ENCODE measurements around the gene SRBD1. TPM values are rescaled to one million over a fixed set of nuclear protein-coding genes. Genes with fewer than 3 reads are reported as not detected.

Gene SRBD1
- total RNA-seq, 2 donors from 2014 or later, result 19.0 to 22.3 TPM

DNA sequence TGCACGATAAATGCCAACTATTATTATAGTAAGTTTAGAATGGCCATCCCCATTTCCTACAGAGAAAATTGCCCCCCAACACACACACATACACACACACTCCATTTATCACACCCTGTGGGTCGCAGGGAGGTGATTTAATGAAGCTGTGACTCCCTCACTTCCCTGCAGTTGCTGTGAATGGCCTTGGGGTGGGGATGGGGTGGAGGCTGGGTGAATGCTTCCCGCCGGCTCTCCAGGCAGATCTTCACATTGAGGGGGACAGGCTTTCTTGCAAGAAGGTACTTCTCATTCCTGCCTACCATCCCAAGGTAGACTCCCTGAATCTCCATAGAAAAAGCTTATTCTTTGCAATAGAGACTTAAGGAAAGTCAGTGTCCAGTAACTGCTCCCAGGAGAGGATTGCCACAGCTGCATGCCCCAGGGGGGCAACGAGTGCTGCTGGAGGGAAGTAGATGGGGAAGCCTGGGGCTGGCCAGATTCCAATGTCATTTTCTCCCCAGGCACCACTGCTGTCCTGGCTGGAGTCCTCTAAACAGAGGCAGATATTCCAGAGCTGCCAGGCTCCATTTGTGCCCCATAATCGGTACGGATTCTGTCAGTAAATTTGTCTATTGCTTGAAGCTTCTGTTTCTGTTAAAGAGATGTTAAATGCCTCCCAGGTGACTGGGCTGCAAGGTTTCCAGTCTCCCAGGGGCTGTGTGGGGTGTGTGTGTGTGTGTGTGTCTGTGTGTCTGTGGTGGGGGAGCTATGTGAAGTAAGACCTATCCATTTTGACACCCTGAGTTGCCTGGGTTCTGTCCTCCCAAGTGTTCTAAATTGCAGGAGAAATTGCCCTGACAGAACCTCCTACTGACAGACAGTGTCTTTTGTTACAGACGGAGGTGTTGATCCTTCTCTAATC, 265.5 kb downstream of the SRBD1 start:
- H3K4me1 ChIP-seq (ENCODE audit: control insufficient read depth in 1 of 2, low read depth in 2 of 2), result peaks cover 0 to under 1% of the 10 kb centered on the region in 2 donors
- H3K27ac ChIP-seq, result no peak overlapping the region
- no peaks in the 10 kb centered on the region for H3K9me3 ChIP-seq
- ATAC-seq (ENCODE audit: insufficient number of reproducible peaks, low FRiP score, low read depth), result no peak
- TF ChIP-seq, protein P1, sequence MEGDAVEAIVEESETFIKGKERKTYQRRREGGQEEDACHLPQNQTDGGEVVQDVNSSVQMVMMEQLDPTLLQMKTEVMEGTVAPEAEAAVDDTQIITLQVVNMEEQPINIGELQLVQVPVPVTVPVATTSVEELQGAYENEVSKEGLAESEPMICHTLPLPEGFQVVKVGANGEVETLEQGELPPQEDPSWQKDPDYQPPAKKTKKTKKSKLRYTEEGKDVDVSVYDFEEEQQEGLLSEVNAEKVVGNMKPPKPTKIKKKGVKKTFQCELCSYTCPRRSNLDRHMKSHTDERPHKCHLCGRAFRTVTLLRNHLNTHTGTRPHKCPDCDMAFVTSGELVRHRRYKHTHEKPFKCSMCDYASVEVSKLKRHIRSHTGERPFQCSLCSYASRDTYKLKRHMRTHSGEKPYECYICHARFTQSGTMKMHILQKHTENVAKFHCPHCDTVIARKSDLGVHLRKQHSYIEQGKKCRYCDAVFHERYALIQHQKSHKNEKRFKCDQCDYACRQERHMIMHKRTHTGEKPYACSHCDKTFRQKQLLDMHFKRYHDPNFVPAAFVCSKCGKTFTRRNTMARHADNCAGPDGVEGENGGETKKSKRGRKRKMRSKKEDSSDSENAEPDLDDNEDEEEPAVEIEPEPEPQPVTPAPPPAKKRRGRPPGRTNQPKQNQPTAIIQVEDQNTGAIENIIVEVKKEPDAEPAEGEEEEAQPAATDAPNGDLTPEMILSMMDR (IDR thresholded peaks at IDR 0.05), result no peak
- H3K27me3 ChIP-seq (replicated peaks; ENCODE audit: insufficient read depth), result no peaks in the 10 kb centered on the region
- DNase-seq (ENCODE audit: low spot score), result no peak
- no peak overlapping the region for H3K4me3 ChIP-seq
- H3K36me3 ChIP-seq, result no peaks in the 10 kb centered on the region

- H3K27me3 ChIP-seq (replicated peaks; ENCODE audit: insufficient read depth), result no peaks in the 10 kb centered on the region
Observed at GRCh38 chr2:45344502-45344901, 266.6 kb downstream of the SRBD1 start.

DNA sequence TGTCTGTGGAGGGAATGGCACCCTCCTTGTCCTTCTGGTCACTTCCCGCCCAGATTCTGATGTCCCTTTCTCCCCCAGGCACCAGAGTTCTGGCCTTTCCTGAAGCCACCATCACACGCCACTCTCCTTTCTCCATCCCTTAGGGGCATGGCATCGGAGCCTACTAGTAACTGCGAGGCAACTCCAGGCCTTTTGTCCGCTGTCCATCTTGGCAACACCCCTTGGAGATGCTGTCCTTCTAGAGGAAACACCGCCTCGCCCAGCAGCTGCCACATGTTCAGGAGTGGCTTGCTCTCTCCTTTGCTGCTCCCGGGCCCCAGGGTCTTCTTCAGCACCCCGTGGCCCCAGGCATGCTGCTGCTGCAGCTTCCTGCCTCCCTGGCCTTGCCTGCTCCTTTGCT, 267.0 kb downstream of the SRBD1 start:
- Histone ChIP-seq H3K36me3 (no peaks in the 10 kb centered on the region), H3K4me1 (ENCODE audit: control insufficient read depth in 1 of 2, low read depth in 2 of 2) (peaks cover 3 to 6% of the 10 kb centered on the region in 2 donors), H3K9me3 (no peaks in the 10 kb centered on the region), H3K27ac (no peak overlapping the region), H3K27me3 (replicated peaks; ENCODE audit: insufficient read depth) (no peaks in the 10 kb centered on the region), H3K4me3 (no peak overlapping the region)
- DNase-seq (ENCODE audit: low spot score) (no peak), ATAC-seq (ENCODE audit: insufficient number of reproducible peaks, low FRiP score, low read depth) (no peak)
- TF ChIP-seq, protein P1 (IDR thresholded peaks at IDR 0.05), result no peak

More at GRCh38 chr2:45344502-45344901, 266.6 kb downstream of the SRBD1 start:
- H3K9me3 ChIP-seq, result no peaks in the 10 kb centered on the region
- TF ChIP-seq, protein P1 (IDR thresholded peaks at IDR 0.05), result no peak
- peaks cover 3 to 6% of the 10 kb centered on the region in 2 donors for H3K4me1 ChIP-seq (ENCODE audit: control insufficient read depth in 1 of 2, low read depth in 2 of 2)
- H3K27ac ChIP-seq, result no peak overlapping the region
- DNase-seq (ENCODE audit: low spot score), result no peak
- no peaks in the 10 kb centered on the region for H3K36me3 ChIP-seq
- ATAC-seq (ENCODE audit: insufficient number of reproducible peaks, low FRiP score, low read depth), result no peak
- no peak overlapping the region for H3K4me3 ChIP-seq

DNA sequence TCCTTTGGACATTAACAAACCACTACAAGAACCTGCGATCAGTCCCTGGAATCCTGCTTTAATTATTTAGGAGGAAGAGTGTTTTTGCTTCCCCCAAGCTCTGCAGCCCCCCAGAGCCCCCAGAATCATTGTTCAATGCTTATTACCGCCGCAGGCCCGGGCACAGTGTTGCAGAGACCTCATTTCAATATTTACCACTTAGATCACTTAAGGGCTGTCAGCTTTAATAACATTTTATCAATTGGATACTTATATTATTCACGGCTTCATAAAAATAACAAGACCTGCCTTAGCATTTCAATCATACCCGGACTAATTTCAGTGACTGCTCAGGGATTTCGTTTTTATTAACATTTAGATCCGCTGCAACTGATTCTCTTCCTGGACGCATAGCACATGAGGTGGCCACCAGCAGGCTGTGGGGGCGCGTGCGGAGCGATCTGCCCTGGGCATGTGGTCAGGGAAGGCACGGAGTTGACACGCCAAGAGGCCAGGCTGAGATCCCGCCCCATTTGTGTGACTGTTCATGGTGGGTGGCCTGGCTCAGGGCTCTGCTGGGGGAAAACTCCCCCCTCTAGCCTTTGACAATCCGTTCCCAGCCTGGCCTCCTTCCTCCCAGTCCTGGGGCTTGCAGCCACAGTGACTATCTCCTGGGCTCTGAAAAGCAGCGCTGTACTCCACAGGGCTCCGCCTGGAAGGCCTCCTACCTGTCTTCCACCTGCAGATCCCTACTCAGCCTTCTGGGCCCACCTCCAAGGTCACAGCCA, 267.6 kb downstream of the SRBD1 start:
- TF ChIP-seq, protein P1 (IDR thresholded peaks at IDR 0.05), result no peak
- Histone ChIP-seq H3K9me3 (no peaks in the 10 kb centered on the region), H3K36me3 (no peaks in the 10 kb centered on the region), H3K27ac (no peak overlapping the region), H3K4me3 (no peak overlapping the region), H3K27me3 (replicated peaks; ENCODE audit: insufficient read depth) (no peaks in the 10 kb centered on the region), H3K4me1 (ENCODE audit: control insufficient read depth in 1 of 2, low read depth in 2 of 2) (peaks cover 3 to 6% of the 10 kb centered on the region in 2 donors)
- ATAC-seq (ENCODE audit: insufficient number of reproducible peaks, low FRiP score, low read depth), result no peak
- DNase-seq (ENCODE audit: low spot score), result no peak

DNA sequence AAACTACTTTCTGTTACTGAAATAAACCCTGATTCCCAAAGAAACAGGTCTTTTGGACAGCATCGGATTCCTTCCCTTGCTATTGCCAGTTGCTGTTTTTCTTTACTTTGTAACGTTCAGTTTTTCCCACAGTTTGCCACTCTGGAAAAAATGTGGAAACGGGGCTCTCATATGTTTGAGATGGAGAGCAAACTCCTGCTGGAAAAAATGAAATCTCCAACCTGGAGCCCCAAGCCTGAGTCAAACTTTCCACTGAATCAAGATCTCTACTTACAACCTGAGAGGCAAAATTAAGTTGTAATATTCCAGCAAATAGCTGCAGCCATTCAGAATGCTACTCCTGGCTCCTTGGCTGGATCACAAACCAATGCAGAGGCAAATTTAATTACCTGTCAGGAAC, 270.7 kb downstream of the SRBD1 start:
- Histone ChIP-seq H3K4me1 (ENCODE audit: control insufficient read depth in 1 of 2, low read depth in 2 of 2) (peaks cover 3 to 6% of the 10 kb centered on the region in 2 donors), H3K4me3 (no peak overlapping the region), H3K36me3 (no peaks in the 10 kb centered on the region), H3K9me3 (no peaks in the 10 kb centered on the region), H3K27ac (peak overlapping the region; percentile 4 to 43), H3K27me3 (replicated peaks; ENCODE audit: insufficient read depth) (no peaks in the 10 kb centered on the region)
- ATAC-seq (ENCODE audit: insufficient number of reproducible peaks, low FRiP score, low read depth), result no peak
- DNase-seq (ENCODE audit: low spot score), result no peak
- TF ChIP-seq, protein P1 (IDR thresholded peaks at IDR 0.05), result no peak

All from thoracic aorta (tissue), 2 donors.